SKM-1 treated with dmso at 0.1 percent for 144 hours (cell line): ENCODE results near the gene PSRC1.

Source experiments
- DNase-seq: peaks from one replicate; lab custom pipeline; 2025; ENCODE audit not compliant: unreplicated experiment; lab: John Stamatoyannopoulos, UW

The PSRC1 gene

DNA sequence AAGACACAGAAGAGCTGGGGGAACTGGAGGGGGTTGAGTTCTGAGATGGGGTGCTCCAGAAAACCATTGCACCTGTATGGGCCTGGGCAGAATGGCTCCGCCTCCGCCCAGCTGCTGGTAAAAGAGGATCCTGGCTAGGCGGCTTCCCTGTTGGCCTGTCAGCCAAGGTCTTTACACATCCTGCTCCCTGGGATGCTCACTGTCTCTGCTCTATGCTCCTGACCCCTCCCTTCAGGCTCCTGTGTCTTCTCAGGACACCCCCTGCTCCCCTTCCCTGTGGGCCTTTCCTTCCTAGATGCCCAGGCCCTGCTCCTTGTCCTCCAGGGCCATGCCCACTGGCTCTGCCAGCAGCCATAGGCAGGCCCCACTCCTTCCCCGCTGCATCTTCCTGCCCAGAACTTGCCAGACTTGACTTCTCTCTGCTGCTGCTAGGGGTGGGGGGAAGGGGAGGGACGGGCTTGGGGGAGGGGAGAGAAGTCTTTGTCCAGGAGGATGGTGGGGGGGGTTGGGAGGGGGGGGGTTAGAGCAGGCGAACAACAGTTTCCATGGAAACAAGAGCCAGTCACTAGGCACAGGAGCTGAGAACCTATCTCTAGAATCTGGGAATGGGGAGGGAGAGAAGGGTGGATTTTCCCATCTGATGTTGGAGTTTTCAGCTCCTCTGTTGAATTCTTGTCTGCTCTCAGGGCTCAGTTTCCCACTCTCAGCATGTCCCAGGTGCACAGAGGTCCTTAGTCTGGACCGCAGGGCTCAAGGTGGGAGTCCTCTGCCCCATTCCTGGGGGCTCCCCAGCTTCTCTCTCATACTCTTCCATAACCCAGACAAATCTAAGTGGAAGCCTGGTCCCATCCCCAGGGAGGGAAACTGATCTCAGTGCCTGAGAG lies 23.0 kb downstream of the PSRC1 start:
- no peak for DNase-seq

- no peak for DNase-seq
Measured at GRCh38 chr1:109258481-109259466, 24.2 kb downstream of the PSRC1 start.

- DNase-seq = no peak
Measured at GRCh38 chr1:109257682-109258421, 25.1 kb downstream of the PSRC1 start.

- no peak for DNase-seq
Measured at GRCh38 chr1:109256971-109257681, 25.8 kb downstream of the PSRC1 start.

GRCh38 chr1:109256085-109256484 lies 26.9 kb downstream of the PSRC1 start:
- no peak for DNase-seq

DNA sequence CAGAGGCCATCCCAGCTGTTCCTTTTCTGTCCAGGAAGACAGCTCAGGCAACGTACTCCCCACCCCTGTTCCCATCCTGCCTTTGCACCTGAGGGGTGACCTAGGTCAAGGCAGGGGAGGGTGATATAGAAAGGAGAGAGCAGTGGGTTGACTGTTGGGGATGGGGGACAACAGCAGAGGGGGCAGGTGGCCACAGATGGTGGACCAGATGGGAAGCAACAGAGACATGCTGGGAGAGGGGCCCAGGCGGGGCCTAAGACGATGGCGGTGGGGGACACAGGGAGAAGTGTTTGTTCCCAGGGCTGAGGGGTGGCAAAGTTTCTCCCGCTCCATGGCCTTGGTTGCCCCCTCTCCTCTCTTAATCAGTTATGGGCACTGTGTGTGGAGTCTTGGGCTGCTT lies 27.3 kb downstream of the PSRC1 start:
- DNase-seq = no peak

DNA sequence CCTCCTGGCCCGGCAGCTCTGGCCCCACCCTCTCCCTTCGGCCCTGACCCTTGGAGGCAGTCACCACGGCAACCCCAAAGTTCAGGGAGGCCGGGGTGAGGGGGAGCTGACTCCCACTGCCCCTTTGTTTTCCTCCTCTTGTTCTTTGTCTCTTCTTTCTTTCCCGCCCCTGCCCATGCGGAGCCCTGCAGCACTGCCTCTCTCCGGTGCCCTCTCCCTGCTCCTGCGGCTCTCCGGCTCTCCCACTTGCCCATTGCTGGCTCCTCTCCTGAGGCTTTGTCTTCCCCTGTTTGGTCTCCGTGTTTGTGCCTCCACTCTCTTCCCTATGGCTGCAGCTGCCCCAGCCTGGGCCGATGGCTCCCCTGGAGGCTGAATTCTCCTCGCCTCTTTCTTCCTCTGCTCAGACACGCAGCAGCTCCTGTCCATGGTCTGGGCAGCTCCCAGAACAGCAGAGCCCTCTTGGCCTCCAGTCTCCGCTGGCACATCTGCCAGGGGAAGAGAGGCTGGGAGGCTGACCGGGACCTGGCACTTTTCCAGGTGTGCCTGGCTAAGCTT lies 27.8 kb downstream of the PSRC1 start:
- no peak for DNase-seq

GRCh38 chr1:109254621-109255096 lies 28.3 kb downstream of the PSRC1 start:
- DNase-seq = no peak

DNA sequence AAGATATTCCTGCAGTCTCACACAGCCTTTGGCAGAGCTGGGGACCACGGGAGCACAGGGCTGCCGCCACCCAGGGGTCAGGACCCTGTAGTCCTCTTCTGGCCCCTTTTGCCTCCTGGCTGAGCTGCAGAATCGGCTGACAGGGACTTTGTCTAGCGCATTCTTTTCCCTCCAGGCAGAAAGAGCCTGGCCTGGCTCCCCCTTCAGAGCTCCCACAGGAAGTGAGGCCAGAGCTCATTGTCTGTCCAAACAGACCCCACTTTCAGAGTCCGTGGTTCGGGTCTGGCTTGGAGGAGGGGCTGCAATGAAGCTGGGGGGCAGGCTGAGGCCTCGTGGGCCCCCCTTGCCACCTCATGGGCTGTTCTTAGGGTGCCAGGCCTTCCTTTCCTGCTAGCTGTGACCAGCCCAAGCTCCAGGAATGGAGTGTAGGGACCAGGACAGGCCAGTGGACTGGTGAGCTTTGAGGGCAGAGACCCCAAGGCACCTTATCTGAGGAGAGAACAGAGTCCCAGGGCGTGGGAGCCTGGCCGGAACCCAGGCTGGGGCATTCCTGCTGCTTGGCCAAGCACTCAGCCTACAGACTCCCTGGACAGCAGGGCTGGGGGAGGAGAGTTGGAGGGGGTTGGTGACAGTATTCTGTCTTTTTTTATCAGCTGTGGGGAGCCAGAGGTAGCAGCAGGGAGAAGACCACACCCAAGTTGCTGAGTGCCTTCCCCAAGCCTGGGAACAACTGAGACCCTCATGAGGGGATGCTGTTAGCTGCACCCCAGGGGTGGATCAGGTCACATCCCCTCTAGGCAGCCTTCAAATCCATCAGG lies 28.9 kb downstream of the PSRC1 start:
- DNase-seq = no peak

- no peak for DNase-seq
Measured at GRCh38 chr1:109252893-109253802, 29.8 kb downstream of the PSRC1 start.

DNA sequence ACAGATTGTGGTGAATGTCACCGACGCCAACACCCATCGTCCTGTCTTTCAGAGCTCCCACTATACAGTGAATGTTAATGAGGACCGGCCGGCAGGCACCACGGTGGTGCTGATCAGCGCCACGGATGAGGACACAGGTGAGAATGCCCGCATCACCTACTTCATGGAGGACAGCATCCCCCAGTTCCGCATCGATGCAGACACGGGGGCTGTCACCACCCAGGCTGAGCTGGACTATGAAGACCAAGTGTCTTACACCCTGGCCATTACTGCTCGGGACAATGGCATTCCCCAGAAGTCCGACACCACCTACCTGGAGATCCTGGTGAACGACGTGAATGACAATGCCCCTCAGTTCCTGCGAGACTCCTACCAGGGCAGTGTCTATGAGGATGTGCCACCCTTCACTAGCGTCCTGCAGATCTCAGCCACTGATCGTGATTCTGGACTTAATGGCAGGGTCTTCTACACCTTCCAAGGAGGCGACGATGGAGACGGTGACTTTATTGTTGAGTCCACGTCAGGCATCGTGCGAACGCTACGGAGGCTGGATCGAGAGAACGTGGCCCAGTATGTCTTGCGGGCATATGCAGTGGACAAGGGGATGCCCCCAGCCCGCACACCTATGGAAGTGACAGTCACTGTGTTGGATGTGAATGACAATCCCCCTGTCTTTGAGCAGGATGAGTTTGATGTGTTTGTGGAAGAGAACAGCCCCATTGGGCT lies 30.6 kb downstream of the PSRC1 start:
- DNase-seq = no peak

GRCh38 chr1:109251277-109252166 lies 31.4 kb downstream of the PSRC1 start:
- no peak for DNase-seq

DNA sequence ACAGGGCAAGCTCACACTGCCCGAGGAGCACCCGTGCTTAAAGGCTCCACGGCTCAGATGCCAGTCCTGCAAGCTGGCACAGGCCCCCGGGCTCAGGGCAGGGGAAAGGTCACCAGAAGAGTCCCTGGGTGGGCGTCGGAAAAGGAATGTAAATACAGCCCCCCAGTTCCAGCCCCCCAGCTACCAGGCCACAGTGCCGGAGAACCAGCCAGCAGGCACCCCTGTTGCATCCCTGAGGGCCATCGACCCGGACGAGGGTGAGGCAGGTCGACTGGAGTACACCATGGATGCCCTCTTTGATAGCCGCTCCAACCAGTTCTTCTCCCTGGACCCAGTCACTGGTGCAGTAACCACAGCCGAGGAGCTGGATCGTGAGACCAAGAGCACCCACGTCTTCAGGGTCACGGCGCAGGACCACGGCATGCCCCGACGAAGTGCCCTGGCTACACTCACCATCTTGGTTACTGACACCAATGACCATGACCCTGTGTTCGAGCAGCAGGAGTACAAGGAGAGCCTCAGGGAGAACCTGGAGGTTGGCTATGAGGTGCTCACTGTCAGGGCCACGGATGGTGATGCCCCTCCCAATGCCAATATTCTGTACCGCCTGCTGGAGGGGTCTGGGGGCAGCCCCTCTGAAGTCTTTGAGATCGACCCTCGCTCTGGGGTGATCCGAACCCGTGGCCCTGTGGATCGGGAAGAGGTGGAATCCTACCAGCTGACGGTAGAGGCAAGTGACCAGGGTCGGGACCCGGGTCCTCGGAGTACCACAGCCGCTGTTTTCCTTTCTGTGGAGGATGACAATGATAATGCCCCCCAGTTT lies 32.3 kb downstream of the PSRC1 start:
- no peak for DNase-seq

DNA sequence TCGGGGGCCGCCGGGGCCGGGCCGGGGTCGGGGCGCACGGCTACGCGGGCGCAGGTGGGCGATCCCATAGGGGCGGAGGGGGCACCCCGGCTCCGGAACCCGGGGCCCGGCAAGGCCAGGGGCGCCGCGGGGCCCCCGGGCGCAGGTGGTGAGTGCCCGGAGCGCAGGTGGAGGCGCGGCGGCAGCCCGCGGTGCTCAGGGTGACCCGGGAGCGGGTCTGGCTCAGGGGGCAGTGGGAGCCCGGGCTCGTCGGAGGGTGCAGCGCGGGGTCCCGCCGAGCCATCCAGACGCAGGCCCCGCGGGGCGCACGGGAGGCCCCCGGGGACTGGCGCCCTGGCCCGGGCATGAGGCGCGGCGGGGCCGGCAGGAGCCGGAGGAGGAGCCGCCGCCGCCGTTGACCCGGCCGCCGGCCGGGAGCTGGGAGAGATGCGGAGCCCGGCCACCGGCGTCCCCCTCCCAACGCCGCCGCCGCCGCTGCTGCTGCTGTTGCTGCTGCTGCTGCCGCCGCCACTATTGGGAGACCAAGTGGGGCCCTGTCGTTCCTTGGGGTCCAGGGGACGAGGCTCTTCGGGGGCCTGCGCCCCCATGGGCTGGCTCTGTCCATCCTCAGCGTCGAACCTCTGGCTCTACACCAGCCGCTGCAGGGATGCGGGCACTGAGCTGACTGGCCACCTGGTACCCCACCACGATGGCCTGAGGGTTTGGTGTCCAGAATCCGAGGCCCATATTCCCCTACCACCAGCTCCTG lies 33.1 kb downstream of the PSRC1 start:
- DNase-seq = no peak
